T-cell (primary cell): ENCODE results near the gene DDX10. TPM values are rescaled to one million over a fixed set of nuclear protein-coding genes. Genes with fewer than 3 reads are reported as not detected.

Source experiments
- ATAC-seq, 4 experiments: fragments of 200-7000 bp in 3 of 4; fragments of 150-1000 bp in 1 of 4; cut with Tn5 transposase; replicated peaks in 1 of 4; 1 replicate in 3 of 4; 2 replicates in 1 of 4; pipeline ENCODE4 v1.10.0; 2021; ENCODE audit warnings: moderate library complexity in 3 of 4, mild to moderate bottlenecking in 2 of 4, moderate number of reproducible peaks in 1 of 4
- CTCF ChIA-PET, 2 donors: fragments of 300-600 bp; sonication (Branson Sonifier 250); formaldehyde crosslinking; loops; one replicate each; lab custom pipeline; 2022; ENCODE audit warnings: antibody characterized with exemption in 2 of 2; lab: Charles Lee
- POLR2A ChIA-PET, 2 donors: fragments of 300-600 bp; sonication (Branson Sonifier 250); formaldehyde crosslinking; loops; one replicate each; lab custom pipeline; 2022; ENCODE audit warnings: antibody characterized with exemption in 2 of 2; lab: Charles Lee
- DNase-seq, 35 experiments: peaks; one replicate each; pipeline versions ENCODE4 v3.0.0 to v3.0.0-alpha.2; 2013 to 2023
- H3K27ac ChIP-seq: one replicate; pipeline ENCODE4 v1.5.1; 2013; ENCODE audit warnings: low read length
- H3K27me3 ChIP-seq, 2 experiments: replicated peaks in 1 of 2; 1 replicate in 1 of 2; 2 replicates in 1 of 2; pipeline versions ENCODE4 v1.6.1 to v1.7.0; 2013; ENCODE audit warnings: low read length in 1 of 2, mixed read lengths in 1 of 2; ENCODE audit not compliant: control insufficient read depth in 2 of 2, insufficient read depth in 2 of 2; ENCODE audit errors: extremely low read depth in 1 of 2
- H3K36me3 ChIP-seq, 2 donors: 1 replicate in 1 of 2; 2 replicates in 1 of 2; pipeline versions ENCODE4 v1.6.1 to v1.7.0; 2013; ENCODE audit warnings: low read length in 1 of 2; ENCODE audit not compliant: control insufficient read depth in 2 of 2, insufficient read depth in 1 of 2; ENCODE audit errors: extremely low read depth in 1 of 2
- H3K4me1 ChIP-seq, 2 experiments: 1 replicate in 1 of 2; 2 replicates in 1 of 2; pipeline versions ENCODE4 v1.6.1 to v1.7.0; 2013; ENCODE audit warnings: low read length in 2 of 2, mixed read lengths in 1 of 2; ENCODE audit not compliant: insufficient read depth in 2 of 2, control insufficient read depth in 1 of 2; ENCODE audit errors: extremely low read depth in 1 of 2
- H3K4me3 ChIP-seq, 2 donors: 1 replicate in 1 of 2; 2 replicates in 1 of 2; pipeline versions ENCODE4 v1.5.1 to v1.7.0; 2013; ENCODE audit warnings: mild to moderate bottlenecking in 2 of 2, low read length in 1 of 2, moderate library complexity in 1 of 2; ENCODE audit not compliant: control insufficient read depth in 1 of 2; ENCODE audit errors: extremely low read depth in 1 of 2
- H3K9me3 ChIP-seq: 2 replicates; pipeline ENCODE4 v1.7.0; 2013
- H3K27ac Mint-ChIP-seq, 2 donors: one replicate each; pipeline ENCODE4 v1.8.0; 2020 to 2021; ENCODE audit warnings: mild to moderate bottlenecking in 2 of 2, mixed read lengths in 2 of 2
- H3K27me3 Mint-ChIP-seq, 2 donors: one replicate each; pipeline ENCODE4 v1.8.0; 2021 to 2022; ENCODE audit warnings: mixed read lengths in 2 of 2
- H3K36me3 Mint-ChIP-seq: one replicate; pipeline ENCODE4 v1.8.0; 2021; ENCODE audit warnings: mixed read lengths
- H3K4me1 Mint-ChIP-seq, 3 donors: one replicate each; pipeline ENCODE4 v1.8.0; 2020 to 2022; ENCODE audit warnings: mixed read lengths in 3 of 3, mild to moderate bottlenecking in 1 of 3
- H3K4me3 Mint-ChIP-seq, 3 donors: one replicate each; pipeline ENCODE4 v1.8.0; 2020 to 2022; ENCODE audit warnings: mild to moderate bottlenecking in 3 of 3, mixed read lengths in 3 of 3, moderate library complexity in 3 of 3
- H3K9me3 Mint-ChIP-seq, 3 donors: one replicate each; pipeline ENCODE4 v1.8.0; 2020 to 2022; ENCODE audit warnings: mixed read lengths in 3 of 3
- WGBS: methylation state at CpG from one replicate; pipeline ENCODE4 v1.1.5; 2013; ENCODE audit warnings: missing lambda C conversion rate; ENCODE audit not compliant: insufficient coverage; 5-methylcytosine and 5-hydroxymethylcytosine counted together
- total RNA-seq, 35 experiments: library from RNA in 6 of 35; stranded (reverse) in 6 of 35; fragments of 120-200 nt in 1 of 35; gene quantifications; one replicate each; pipeline versions ENCODE4 v1.2.1 to v1.2.4 and lab custom pipeline; 2013 to 2026

DDX10 gene
- total RNA-seq, 5 donors from 2014 or later (not counting 1 experiment from before 2014, with no cell fraction given), result 23.5 to 30.0 (median 27.0) TPM

DNA sequence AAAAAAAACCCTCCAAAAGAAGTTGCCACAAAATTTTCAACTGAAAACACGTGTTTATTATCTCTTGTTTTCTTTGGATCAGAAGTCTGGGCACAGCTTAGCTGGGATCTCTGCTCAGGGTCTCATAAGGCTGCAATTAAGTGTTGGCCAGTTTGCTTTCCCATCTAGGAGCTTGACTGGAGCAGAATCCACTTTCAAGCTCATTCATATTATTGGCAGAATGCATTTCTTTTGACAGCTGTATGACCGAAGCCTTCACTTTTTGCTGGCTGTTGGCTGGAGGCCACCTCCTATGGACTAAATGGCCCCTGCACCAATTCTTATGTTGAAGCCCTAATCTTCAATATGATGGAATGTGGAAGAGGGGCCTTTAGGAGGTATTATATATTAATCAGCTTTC is 139.6 kb downstream of the DDX10 start:
- no peak for ATAC-seq
- H3K9me3 ChIP-seq, result no peaks in the 10 kb centered on the region
- ChIA-PET POLR2A (no interaction called here), CTCF (interaction anchor here in 1 of 2 donors (0.5 kb wide), 1 partner anchor 30 kb away, joined by 3 read pairs; no protein-coding TSS in a partner anchor)
- no peaks in the 10 kb centered on the region for H3K9me3 Mint-ChIP-seq
- no peak for DNase-seq
- no peaks in the 10 kb centered on the region for H3K27me3 Mint-ChIP-seq
- H3K4me1 Mint-ChIP-seq, result peaks cover 2 to 14% (median 3%) of the 10 kb centered on the region in 3 donors
- WGBS, result 100% methylated on average over 1 of the region's 2 CpGs
- peaks cover 7% of the 10 kb centered on the region for H3K36me3 Mint-ChIP-seq
- H3K4me3 ChIP-seq, result no peak overlapping the region
- H3K4me1 ChIP-seq, result peaks cover 0 to 4% of the 10 kb centered on the region in 2 experiments
- H3K36me3 ChIP-seq, result peaks cover 0 to 4% of the 10 kb centered on the region in 2 donors
- H3K4me3 Mint-ChIP-seq, result no peak overlapping the region
- H3K27ac Mint-ChIP-seq, result no peak overlapping the region
- no peak overlapping the region for H3K27ac ChIP-seq
- H3K27me3 ChIP-seq, result no peaks in the 10 kb centered on the region

DNA sequence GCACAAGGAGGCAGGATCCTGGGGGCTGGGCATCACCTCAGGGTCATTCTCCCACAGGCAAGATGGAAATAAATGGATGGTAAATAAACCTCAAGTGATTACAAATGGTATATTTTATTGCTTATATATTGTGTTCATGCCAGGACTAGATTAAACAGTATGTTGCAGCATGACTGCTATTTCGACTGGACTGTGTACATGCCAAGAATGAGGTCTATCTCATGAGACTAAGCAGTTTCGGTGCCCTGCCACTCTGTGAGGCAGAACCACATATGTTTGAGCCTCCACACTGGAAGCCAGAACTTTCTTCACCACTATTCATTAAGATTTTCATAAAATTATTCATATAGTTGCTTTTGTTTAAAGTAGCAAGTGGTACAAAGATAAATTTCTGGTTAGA is 140.2 kb downstream of the DDX10 start:
- DNase-seq (no peak), ATAC-seq (no peak)
- Histone ChIP-seq H3K27me3 (no peaks in the 10 kb centered on the region), H3K4me1 (peaks cover 0 to 4% of the 10 kb centered on the region in 2 experiments), H3K4me3 (no peak overlapping the region), H3K36me3 (peaks cover 0 to 4% of the 10 kb centered on the region in 2 donors), H3K9me3 (no peaks in the 10 kb centered on the region), H3K27ac (no peak overlapping the region)
- CTCF ChIA-PET, result no interaction called here
- H3K9me3 Mint-ChIP-seq, result no peaks in the 10 kb centered on the region
- WGBS, result 100% methylated on average over 1 of the region's 2 CpGs
- H3K4me3 Mint-ChIP-seq, result no peak overlapping the region
- POLR2A ChIA-PET, result no interaction called here
- no peaks in the 10 kb centered on the region for H3K27me3 Mint-ChIP-seq
- H3K27ac Mint-ChIP-seq, result no peak overlapping the region
- H3K36me3 Mint-ChIP-seq, result peaks cover 10% of the 10 kb centered on the region
- peaks cover 0 to 13% (median 3%) of the 10 kb centered on the region in 3 donors for H3K4me1 Mint-ChIP-seq

DNA sequence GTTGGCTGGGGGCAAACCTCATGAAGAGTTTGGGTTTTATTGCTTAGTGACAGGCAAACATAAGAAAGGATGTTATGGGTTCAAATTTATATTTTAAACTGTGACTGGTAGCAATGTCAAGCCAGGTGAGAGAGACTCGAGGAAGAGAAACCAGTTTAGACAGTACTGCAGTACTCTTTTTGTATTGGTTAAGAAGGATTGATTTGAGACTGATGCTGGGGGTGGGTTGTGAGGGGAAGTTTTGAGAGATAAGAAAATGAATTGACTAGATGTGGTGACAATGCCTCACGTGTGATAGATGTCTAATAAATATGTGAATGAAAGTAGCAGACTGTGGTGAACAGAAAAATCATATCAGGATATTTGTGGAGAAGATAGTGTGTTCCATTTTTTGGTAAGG is 142.4 kb downstream of the DDX10 start:
- POLR2A ChIA-PET, result no interaction called here
- WGBS, result 63% methylated on average over 2 of the region's 2 CpGs

DNA sequence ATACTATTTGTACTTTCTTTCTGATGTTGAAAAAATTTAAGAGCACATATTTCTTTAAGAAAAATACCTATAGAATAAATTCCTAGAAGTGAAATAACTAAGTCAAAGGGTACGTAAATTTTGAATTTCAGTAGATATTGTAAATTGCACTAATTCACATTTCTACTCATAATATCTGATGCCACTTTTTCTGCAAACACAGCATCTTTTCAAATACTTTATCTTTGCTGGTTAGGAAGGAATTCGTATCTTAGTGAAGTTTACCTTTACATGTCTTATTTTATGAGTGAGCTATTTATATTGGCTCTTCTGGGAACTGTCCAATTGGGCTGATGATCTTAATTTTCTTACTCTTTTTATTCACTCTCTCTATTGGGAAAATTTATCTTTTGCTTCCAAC is 148.2 kb downstream of the DDX10 start:
- CTCF ChIA-PET, result no interaction called here
- no peaks in the 10 kb centered on the region for H3K27me3 Mint-ChIP-seq
- ATAC-seq (no peak), DNase-seq (no peak)
- peaks cover 0 to 18% (median 3%) of the 10 kb centered on the region in 3 donors for H3K4me1 Mint-ChIP-seq
- H3K4me1 ChIP-seq, result peaks cover 0 to 4% of the 10 kb centered on the region in 2 experiments
- POLR2A ChIA-PET, result no interaction called here
- H3K36me3 ChIP-seq, result no peaks in the 10 kb centered on the region
- no peak overlapping the region for H3K4me3 Mint-ChIP-seq
- no peak overlapping the region for H3K27ac Mint-ChIP-seq
- H3K27ac ChIP-seq, result no peak overlapping the region
- H3K36me3 Mint-ChIP-seq, result peaks cover 23% of the 10 kb centered on the region
- no peaks in the 10 kb centered on the region for H3K9me3 Mint-ChIP-seq
- no peak overlapping the region for H3K4me3 ChIP-seq
- no peaks in the 10 kb centered on the region for H3K9me3 ChIP-seq
- no CpG with 5 or more reads among the region's 2 CpGs for WGBS
- H3K27me3 ChIP-seq, result no peaks in the 10 kb centered on the region

More for the DNA sequence above, 142.4 kb downstream of the DDX10 start:
- Mint-ChIP-seq H3K4me1 (peaks cover 0 to 13% (median 0%) of the 10 kb centered on the region in 3 donors), H3K4me3 (no peak overlapping the region), H3K9me3 (no peaks in the 10 kb centered on the region), H3K27ac (no peak overlapping the region), H3K27me3 (no peaks in the 10 kb centered on the region), H3K36me3 (peaks cover 13% of the 10 kb centered on the region)
- no peak for ATAC-seq
- peaks cover 0 to 4% of the 10 kb centered on the region in 2 donors for H3K36me3 ChIP-seq
- H3K9me3 ChIP-seq, result no peaks in the 10 kb centered on the region
- no peak overlapping the region for H3K27ac ChIP-seq
- no peak for DNase-seq
- CTCF ChIA-PET, result no interaction called here
- peaks cover 0 to 4% of the 10 kb centered on the region in 2 experiments for H3K4me1 ChIP-seq
- no peak overlapping the region for H3K4me3 ChIP-seq
- H3K27me3 ChIP-seq, result no peaks in the 10 kb centered on the region

- DNase-seq (no peak), ATAC-seq (no peak)
- Mint-ChIP-seq H3K4me3 (no peak overlapping the region), H3K27ac (no peak overlapping the region), H3K4me1 (peaks cover 0 to 10% (median 3%) of the 10 kb centered on the region in 3 donors), H3K27me3 (no peaks in the 10 kb centered on the region), H3K36me3 (peaks cover 31% of the 10 kb centered on the region), H3K9me3 (no peaks in the 10 kb centered on the region)
- Histone ChIP-seq H3K4me3 (no peak overlapping the region), H3K36me3 (no peaks in the 10 kb centered on the region), H3K27me3 (no peaks in the 10 kb centered on the region), H3K4me1 (no peaks in the 10 kb centered on the region), H3K9me3 (no peaks in the 10 kb centered on the region), H3K27ac (no peak overlapping the region)
- CTCF ChIA-PET, result no interaction called here
- WGBS, result no CpG with 5 or more reads among the region's 5 CpGs
- POLR2A ChIA-PET, result no interaction called here
Observed at GRCh38 chr11:108817976-108818375, 153.1 kb downstream of the DDX10 start.

GRCh38 chr11:108818971-108819370 is 154.1 kb downstream of the DDX10 start:
- Histone ChIP-seq H3K27me3 (no peaks in the 10 kb centered on the region), H3K27ac (no peak overlapping the region), H3K9me3 (no peaks in the 10 kb centered on the region), H3K36me3 (no peaks in the 10 kb centered on the region), H3K4me3 (no peak overlapping the region), H3K4me1 (no peaks in the 10 kb centered on the region)
- no peaks in the 10 kb centered on the region for H3K27me3 Mint-ChIP-seq
- peaks cover 38% of the 10 kb centered on the region for H3K36me3 Mint-ChIP-seq
- ATAC-seq, result no peak
- POLR2A ChIA-PET, result no interaction called here
- H3K27ac Mint-ChIP-seq, result no peak overlapping the region
- no CpG with 5 or more reads among the region's 1 CpG for WGBS
- H3K4me3 Mint-ChIP-seq, result no peak overlapping the region
- DNase-seq, result no peak
- no peaks in the 10 kb centered on the region for H3K9me3 Mint-ChIP-seq
- peaks cover 0 to 10% (median 3%) of the 10 kb centered on the region in 3 donors for H3K4me1 Mint-ChIP-seq
- CTCF ChIA-PET, result no interaction called here

DNA sequence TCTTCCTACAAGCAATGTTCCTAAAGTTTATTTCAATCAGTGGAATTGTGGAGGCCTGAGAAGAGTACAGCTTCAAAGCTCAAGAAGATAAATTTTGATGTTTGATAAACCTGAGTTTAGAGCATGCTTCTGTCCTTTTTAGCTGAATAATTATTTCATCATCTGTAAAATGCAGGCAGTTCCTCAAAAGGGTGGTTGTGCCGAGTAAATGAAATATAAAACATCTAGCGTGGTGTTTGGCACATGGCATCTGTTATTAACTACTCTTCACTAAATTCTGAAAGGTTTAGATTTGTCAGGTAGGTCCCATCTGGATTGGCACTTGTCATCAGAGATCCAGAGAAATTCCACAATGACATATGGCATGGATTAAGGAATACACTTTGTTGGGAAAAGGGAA is 155.1 kb downstream of the DDX10 start:
- CTCF ChIA-PET, result no interaction called here
- H3K27ac ChIP-seq, result no peak overlapping the region
- POLR2A ChIA-PET, result no interaction called here

More for the DNA sequence above, 155.1 kb downstream of the DDX10 start:
- Histone ChIP-seq H3K36me3 (no peaks in the 10 kb centered on the region), H3K27me3 (no peaks in the 10 kb centered on the region), H3K9me3 (no peaks in the 10 kb centered on the region), H3K4me3 (no peak overlapping the region), H3K4me1 (no peaks in the 10 kb centered on the region)
- Mint-ChIP-seq H3K27me3 (no peaks in the 10 kb centered on the region), H3K4me1 (peaks cover 0 to 10% (median 3%) of the 10 kb centered on the region in 3 donors), H3K36me3 (peaks cover 38% of the 10 kb centered on the region), H3K27ac (no peak overlapping the region), H3K9me3 (no peaks in the 10 kb centered on the region), H3K4me3 (no peak overlapping the region)
- DNase-seq (no peak), ATAC-seq (no peak)
- WGBS, result no CpG with 5 or more reads among the region's 2 CpGs
